Heart right ventricle (tissue), 16 donors: ENCODE data around the gene ERLIN1. TPM values are rescaled to one million over a fixed set of nuclear protein-coding genes. Genes with fewer than 3 reads are reported as not detected.

ENCODE experiments used
- ATAC-seq, 8 donors: fragments of 200-7000 bp; cut with Tn5 transposase; one replicate each; pipeline ENCODE4 v1.9.1; 2020; ENCODE audit warnings: mild to moderate bottlenecking in 8 of 8, moderate library complexity in 8 of 8, moderate number of reproducible peaks in 1 of 8
- DNase-seq, 2 donors: peaks; one replicate each; pipeline ENCODE4 v3.0.0-alpha.2; 2020
- H3K27ac ChIP-seq, 10 donors: fragments of 200-600 bp; sonication (generic) in 2 of 10; one replicate each; pipeline versions ENCODE4 v1.5.0 to v1.8.0; 2020 to 2022; ENCODE audit warnings: mild to moderate bottlenecking in 3 of 10
- H3K27me3 ChIP-seq, 7 donors: fragments of 200-600 bp; one replicate each; pipeline ENCODE4 v1.8.0; 2021 to 2022; ENCODE audit warnings: mild to moderate bottlenecking in 2 of 7
- H3K36me3 ChIP-seq, 9 donors: fragments of 200-600 bp; sonication (generic) in 1 of 9; one replicate each; pipeline versions ENCODE4 v1.5.0 to v1.8.0; 2020 to 2022; ENCODE audit warnings: mild to moderate bottlenecking in 2 of 9
- H3K4me1 ChIP-seq, 9 donors: fragments of 200-600 bp; sonication (generic) in 1 of 9; one replicate each; pipeline versions ENCODE4 v1.5.0 to v1.8.0; 2020 to 2022; ENCODE audit warnings: mild to moderate bottlenecking in 4 of 9
- H3K4me3 ChIP-seq, 10 donors: fragments of 200-600 bp; sonication (generic) in 2 of 10; one replicate each; pipeline versions ENCODE4 v1.5.0 to v1.8.0; 2020 to 2022; ENCODE audit warnings: mild to moderate bottlenecking in 7 of 10, moderate library complexity in 2 of 10
- H3K9me3 ChIP-seq, 11 donors: fragments of 200-600 bp in 10 of 11; sonication (generic) in 2 of 11; one replicate each; pipeline versions ENCODE4 v1.5.0 to v1.8.0; 2013 to 2022; ENCODE audit warnings: mild to moderate bottlenecking in 2 of 11, control low read depth in 1 of 11, moderate library complexity in 1 of 11
- CTCF ChIP-seq, 9 donors: fragments of 200-600 bp; sonication (generic) in 2 of 9; IDR thresholded peaks; one replicate each; pipeline versions ENCODE4 v1.5.0 to v1.8.0; 2021 to 2022; ENCODE audit warnings: antibody characterized with exemption in 9 of 9, mild to moderate bottlenecking in 5 of 9, moderate library complexity in 1 of 9
- WGBS, 2 donors: extraction: QIAGEN DNeasy Blood & Tissue Kit; methylation state at CpG; one replicate each; pipeline ENCODE4 v1.1.7; 2013; ENCODE audit warnings: inconsistent platforms in 1 of 2; 5-methylcytosine and 5-hydroxymethylcytosine counted together
- intact Hi-C, 10 donors: fragments of 100-400 bp; cut with DNase I; formaldehyde crosslinking; loops; one replicate each; pipeline versions ENCODE4 v1.11.1 to v1.14.2; 2022
- polyA plus RNA-seq, 2 donors: library from polyadenylated mRNA; stranded (reverse); fragments of 200-250 nt; gene quantifications; one replicate each; pipeline ENCODE4 v1.2.3, GENCODE V29; 2013
- total RNA-seq, 10 donors: library from RNA; stranded (reverse); fragmentation: NEBNext Ultra II Directional in 3 of 10; extraction: Animal tissue kit (Norgen Biotek cat#: 25700) in 3 of 10; gene quantifications; one replicate each; pipeline versions ENCODE4 v1.2.1 to v1.2.4, GENCODE V29; 2021 to 2023
- donor health status: Arrhythmogenic right ventricular cardiomyopathy.
- donor health status: ischemic (EF 13 %, LVEDD 7.1; RV severe dilation, severe dysfunction).
- donor health status: healthy with polysubstance abuse.
- donor health status: DM: no; HTN: yes; CAD: no.
- donor health status: DM: no; HTN: no; CAD: no.
- donor health status: ischemic (EF 25% LVEDD 6.9; RV normal size, moderate dysfunction).
- donor health status: ischemic (EF 25% LVEDD 5.7; RV mildly dilated, moderate dysfunction).
- donor health status: healthy.
- donor health status: DM: yes; HTN: yes; CAD: no.
- donor health status: Ischemic cardiomyopathy.
- donor health status: ischemic (EF 35%, LVEDD 5.7; RV mildly dilated, moderate dysfunction).
- donor health status: nonischemic (EF 11% LVEDD 7.7; RV severe dilation, severe dysfunction).
- donor health status: DM: yes; HTN: yes; CAD: no.
- donor health status: PGD.
- donor health status: ischemic (EF 29% LVEDD 5.4; RV normal size, mild dysfunction).
- donor health status: nonischemic (EF 23%, LVEDD 6.1; RV moderate dilation, normal function).

The ERLIN1 gene
- total and polyA plus RNA-seq, 12 donors: 2.1 to 13.3 (median 7.2) TPM

GRCh38 chr10:100167553-100168312 is 18.1 kb downstream of the ERLIN1 start:
- 71 to 81% methylated on average over 5 of the region's 5 CpGs for WGBS, 2 donors
- peak overlapping the region in 7 of 10 donors; percentile 28 to 73 (median 43) for H3K27ac ChIP-seq
- peaks cover 0 to 18% (median 5%) of the 10 kb centered on the region in 9 donors for H3K4me1 ChIP-seq
- peaks cover 0 to 6% (median 0%) of the 10 kb centered on the region in 11 donors for H3K9me3 ChIP-seq
- no peak for DNase-seq
- H3K27me3 ChIP-seq: no peaks in the 10 kb centered on the region
- H3K4me3 ChIP-seq: peak overlapping the region in 6 of 10 donors; percentile 2 to 29 (median 12)
- TF ChIP-seq CTCF (IDR thresholded peaks at IDR 0.05): no peak
- H3K36me3 ChIP-seq: peaks cover 0 to 84% (median 10%) of the 10 kb centered on the region in 9 donors
- ATAC-seq: peak in 1 of 8 donors; percentile 11
- intact Hi-C loops: no loop called here

- Histone ChIP-seq H3K27me3 (no peaks in the 10 kb centered on the region), H3K9me3 (no peaks in the 10 kb centered on the region), H3K27ac (no peak overlapping the region), H3K4me1 (peaks cover 0 to 18% (median 5%) of the 10 kb centered on the region in 9 donors), H3K4me3 (no peak overlapping the region), H3K36me3 (peaks cover 0 to 86% (median 10%) of the 10 kb centered on the region in 9 donors)
- WGBS, 2 donors: 91 to 94% methylated on average over 3 of the region's 3 CpGs
- no peak for TF ChIP-seq CTCF (IDR thresholded peaks at IDR 0.05)
- no peak for ATAC-seq
- DNase-seq: no peak
- intact Hi-C loops: no loop called here
Observed at GRCh38 chr10:100163704-100164621, 21.9 kb downstream of the ERLIN1 start.

- H3K9me3 ChIP-seq: no peaks in the 10 kb centered on the region
- intact Hi-C loops: no loop called here
- 95 to 97% methylated on average over 3 of the region's 3 CpGs for WGBS, 2 donors
- peaks cover 0 to 11% (median 5%) of the 10 kb centered on the region in 9 donors for H3K4me1 ChIP-seq
- H3K4me3 ChIP-seq: no peak overlapping the region
- no peak overlapping the region for H3K27ac ChIP-seq
- H3K27me3 ChIP-seq: no peaks in the 10 kb centered on the region
- peaks cover 0 to 91% (median 6%) of the 10 kb centered on the region in 9 donors for H3K36me3 ChIP-seq
- DNase-seq (no peak), ATAC-seq (no peak)
- TF ChIP-seq CTCF (IDR thresholded peaks at IDR 0.05): no peak
Observed at GRCh38 chr10:100162696-100163095, 23.1 kb downstream of the ERLIN1 start.

GRCh38 chr10:100158044-100158805 is 27.6 kb downstream of the ERLIN1 start:
- no peaks in the 10 kb centered on the region for H3K4me1 ChIP-seq
- H3K36me3 ChIP-seq: peaks cover 0 to 98% (median 23%) of the 10 kb centered on the region in 9 donors
- H3K27me3 ChIP-seq: no peaks in the 10 kb centered on the region
- no peak for TF ChIP-seq CTCF (IDR thresholded peaks at IDR 0.05)
- intact Hi-C loops: no loop called here
- H3K4me3 ChIP-seq: no peak overlapping the region
- DNase-seq: no peak
- H3K9me3 ChIP-seq: no peaks in the 10 kb centered on the region
- 94 to 95% methylated on average over 2 of the region's 2 CpGs for WGBS, 2 donors
- no peak overlapping the region for H3K27ac ChIP-seq
- ATAC-seq: no peak
